HG03025 (cell line): ENCODE results near the gene ADAMTS2.
"Not testable (repeated sequence)": the region's sequence is repeated elsewhere in the genome, so short reads cannot be mapped to it uniquely, and the experiment has no call there.

Experiments
- ATAC-seq: cut with Tn5 transposase; IDR thresholded peaks from one replicate; pipeline ENCODE4 v1.9.1; 2021; ENCODE audit warnings: mild to moderate bottlenecking, moderate library complexity; ENCODE audit not compliant: unreplicated experiment, low FRiP score

The ADAMTS2 gene

DNA sequence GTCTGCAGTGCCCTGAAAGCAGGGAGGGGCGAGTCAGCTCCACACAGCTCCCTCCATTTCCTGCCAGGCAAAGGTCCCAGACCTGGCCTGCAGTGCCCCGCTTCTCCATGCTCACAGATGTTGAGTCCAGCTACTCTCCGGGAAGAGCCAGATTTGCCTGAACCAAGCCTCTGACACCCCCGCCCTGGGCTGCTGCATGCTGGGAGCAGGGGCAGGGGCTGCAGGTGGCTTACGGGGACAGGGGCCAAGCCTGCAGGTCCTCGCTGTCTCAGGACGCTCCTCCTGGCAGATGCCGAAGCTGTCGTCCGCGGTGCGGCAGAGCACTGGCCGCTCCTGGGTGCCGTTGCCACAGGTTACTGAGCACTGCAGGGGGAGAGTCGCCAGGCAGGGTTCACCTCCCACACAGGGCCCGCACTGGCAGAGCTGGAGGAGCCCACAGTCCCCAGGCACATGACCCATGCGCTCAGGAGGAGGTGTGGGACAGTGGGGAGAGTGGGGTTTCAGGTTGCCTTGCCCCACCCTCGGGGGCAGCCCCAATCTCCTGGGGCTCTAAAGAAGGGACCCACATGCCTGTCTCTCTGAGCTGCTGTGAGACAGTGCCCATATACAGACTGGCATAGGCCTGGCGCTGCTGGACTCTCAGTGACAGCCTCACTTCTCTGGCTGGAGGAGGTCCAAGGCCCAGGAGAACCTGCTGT, 222.7 kb downstream of the ADAMTS2 start:
- no peak for ATAC-seq

DNA sequence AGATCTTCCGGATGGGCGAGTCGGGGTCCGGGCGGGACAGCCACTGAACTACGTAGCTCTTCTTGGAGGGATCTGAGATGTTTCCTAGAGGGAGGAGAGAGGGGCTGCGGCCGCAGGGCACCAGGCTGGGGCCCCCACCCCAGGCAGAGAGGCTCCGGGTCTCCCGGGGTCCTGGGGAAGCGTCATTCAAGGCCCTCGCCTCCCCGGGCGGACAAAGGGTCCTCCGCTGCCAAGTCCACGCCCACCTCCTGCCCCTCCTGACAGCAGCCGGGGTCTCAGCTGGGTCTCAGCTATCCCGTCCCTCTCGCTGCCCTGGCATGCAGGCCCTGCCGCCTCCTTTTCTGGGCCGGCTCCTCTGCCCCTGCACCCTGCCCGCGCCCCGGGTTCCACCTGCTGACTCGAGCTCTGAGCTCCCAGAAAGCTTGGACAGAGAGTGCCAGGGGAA, 223.6 kb downstream of the ADAMTS2 start:
- no peak for ATAC-seq

DNA sequence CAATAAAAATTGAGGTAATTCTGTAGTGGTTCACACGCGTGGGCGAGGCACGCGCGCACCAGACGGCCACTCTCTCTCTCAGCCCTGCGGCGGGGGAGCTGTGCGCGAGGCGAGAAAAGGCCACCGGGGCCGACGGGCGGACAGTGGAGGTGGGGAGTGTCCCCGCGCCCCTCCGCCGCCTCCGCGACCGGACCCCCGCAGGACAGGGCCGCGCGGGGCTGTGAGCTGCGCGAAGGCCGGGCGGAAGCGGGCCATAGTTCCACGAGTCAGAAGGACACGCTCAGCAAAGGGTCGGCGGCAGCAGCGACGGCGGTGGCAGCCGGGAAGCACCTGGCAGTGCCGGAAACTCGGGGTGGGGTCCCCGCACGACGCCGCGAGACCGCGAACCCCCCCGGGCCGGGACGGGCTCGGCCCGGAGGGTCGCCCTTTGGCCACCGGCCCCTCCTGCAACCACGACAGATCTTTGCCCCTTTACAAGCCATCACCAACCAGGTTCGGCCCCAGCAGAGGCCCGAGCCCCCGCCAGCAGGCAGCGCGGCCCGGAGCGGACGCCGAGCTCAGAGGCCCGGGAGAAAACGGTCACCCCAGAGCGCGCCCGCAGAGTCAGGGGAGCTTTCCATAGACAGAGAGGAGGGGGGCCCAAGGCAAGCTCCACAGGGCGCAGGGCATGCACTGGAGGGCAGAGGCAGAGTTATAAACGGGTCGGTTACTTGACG, 224.2 kb downstream of the ADAMTS2 start:
- ATAC-seq, result no peak

DNA sequence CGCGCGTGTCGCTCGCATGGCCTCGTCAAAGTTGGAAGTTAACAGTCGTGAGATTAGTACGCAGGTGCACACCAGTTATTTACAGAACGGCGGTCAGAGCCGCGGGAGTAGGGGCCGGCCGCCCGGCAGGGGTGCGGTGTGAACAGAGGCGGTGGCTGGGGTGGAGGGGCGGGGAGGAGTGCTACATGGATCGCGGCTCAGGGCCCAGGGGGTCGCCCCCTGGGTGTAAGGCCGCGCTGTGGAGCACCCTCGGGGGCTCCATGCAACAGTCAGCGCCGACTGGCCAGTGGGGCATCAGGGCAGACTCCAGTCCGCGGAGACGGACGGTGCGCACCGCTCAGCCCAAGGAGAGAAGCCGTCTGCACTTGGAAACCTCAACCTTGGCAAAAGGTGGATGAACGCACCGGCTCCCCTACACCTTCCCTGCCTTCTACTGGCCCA, 224.8 kb downstream of the ADAMTS2 start:
- no peak for ATAC-seq

DNA sequence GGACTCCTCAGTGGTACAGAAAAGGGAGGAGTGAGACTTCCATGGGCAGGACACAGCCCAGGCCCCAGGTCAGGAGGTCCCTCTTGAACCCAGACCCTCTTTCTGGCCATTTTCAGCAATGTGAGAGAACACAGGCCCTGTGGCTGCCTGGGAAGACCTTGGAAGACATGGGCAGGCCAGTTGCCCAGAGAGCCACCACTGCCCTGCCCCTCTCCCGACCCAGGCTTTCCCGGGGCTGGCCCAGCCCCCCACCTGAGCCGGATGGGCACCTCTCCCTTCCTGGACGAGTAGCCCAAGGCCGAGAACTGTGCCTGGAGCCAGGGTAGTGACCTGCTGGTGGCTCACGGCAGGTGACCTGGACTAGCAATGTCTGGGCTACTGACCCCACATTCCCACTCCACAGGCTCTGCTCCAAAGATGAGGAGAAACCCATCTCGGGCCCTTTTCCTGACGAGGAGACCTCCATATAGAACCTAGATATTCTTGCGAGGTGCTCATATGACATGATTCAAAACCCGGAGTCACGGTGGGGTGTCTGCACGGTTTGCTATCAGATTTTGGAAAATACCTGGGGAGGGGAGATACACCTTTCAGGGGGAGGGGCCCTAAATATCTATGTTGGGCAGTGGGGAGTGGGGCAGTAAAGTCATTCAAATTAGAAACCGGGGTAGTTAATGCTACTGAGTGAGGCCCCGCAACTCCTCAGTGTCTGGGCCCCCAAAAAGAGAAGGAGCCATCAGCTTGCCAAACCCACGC, 225.7 kb downstream of the ADAMTS2 start:
- no peak for ATAC-seq

DNA sequence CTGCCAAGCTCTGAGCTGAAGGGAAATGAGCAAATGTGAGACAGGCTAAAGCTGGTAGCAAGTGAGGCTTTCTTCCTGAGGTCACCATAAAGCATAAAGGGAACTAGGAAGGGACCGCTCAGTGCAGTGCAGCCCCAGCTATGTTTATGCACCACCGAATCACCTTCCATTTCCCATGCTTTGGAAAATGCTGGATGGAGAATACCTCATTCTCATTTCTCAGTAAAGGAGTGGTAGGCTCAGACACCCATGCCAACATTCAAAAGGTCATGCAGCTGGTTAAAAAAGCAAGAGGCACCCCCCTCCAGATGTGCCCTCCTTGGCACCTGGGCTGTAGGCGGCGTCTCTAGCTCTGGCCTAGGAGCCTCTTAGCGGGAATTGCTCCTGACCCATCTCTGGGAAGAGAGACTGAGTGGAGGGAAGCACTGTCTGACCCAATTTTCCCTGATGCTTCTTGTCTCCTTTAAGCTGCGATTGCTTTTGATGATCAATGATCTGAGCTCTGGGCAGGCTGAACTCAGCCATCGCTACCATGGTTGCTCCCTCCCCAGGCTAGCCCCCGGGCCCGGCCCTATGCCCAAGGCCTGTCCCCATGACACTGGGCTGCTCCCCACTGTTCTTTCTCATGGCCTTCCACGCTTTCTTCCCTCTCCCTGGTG, 226.4 kb downstream of the ADAMTS2 start:
- ATAC-seq, result no peak

DNA sequence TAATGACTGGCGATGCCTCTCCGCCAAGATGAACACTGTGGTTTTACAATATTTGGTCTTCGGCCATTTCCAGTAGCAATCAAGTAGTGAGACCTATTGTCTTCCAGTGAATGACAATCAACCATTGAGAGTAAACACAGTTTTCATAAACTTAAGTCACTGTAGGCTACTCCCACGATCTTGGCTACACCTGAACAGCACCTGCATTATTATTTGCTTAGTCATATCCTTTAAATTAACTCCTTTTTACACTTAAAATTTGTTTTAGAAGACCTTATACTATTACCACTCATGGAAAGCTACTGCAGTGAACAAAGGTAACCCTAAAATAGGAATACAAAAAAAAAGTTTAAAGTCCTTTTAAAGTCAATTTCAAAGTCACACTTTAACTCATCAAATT, 226.9 kb downstream of the ADAMTS2 start:
- no peak for ATAC-seq

DNA sequence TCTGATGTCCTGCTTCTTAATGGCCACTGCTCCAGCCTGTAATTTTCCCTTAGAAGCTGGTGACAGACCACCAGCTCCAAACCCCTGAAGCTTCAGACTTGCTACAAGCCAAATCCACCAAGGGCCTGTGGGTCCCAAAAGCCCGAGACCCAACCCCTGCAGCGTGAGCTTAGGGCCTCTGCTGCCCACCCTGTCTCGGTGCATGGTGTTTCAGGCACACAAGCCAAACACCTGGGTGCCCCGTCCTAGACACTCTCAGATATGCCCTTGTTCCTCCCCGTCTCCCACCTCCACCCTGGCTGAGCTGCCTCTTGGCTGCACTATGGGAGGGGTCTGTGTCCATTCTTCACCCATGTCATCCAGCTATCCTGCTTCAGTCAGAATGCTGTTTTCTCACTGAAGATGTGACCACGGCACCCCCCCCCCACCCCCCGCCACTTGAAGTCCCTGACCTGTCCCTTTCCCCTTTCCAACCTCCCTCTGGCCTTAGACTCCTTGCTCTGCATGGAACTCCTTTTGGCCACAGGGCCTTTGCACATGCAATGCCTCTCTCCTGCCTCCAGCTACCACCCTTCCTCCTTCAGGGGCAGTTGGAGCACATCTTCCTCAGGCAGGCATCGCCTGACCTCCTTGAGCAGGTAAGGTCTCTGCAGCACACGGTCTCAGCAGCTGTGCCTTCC, 229.3 kb downstream of the ADAMTS2 start:
- no peak for ATAC-seq

DNA sequence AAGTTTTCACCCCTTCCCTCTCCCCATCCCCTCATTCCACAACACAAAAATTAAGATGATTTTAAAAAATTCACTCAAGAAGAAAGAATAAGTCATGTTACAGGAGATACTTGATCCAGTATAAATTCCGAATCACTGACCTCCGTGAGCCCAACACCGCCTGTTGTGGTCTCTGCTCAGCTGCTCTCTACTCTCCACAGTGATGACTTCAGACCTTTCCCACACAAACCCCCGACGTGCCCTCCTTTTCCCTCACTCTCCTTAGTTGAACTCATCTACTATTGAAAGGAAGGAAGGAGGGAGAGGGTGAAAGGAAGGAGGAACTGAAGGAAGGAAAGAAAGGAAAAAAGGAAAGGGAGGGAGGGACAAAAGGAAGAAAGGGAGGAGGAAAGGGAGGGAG, 230.0 kb downstream of the ADAMTS2 start:
- ATAC-seq, result no peak

DNA sequence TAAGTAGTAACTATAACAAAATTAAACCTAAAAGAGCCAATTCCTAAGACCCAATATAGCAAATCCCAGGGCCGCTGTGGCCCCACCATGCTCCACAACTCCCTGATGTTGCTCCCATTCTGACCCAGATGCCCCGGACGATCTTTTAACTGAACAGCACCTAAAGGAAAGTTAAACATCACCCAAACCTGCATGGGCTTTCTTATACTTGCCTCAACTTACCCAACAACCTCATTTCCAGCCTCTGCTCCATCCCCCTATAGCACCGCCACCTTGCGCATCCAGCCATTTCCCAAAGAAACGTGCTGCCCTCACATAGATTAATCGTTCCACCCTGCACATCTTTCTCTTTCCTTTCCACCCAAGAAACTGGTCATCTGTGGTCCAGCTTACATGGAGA, 230.5 kb downstream of the ADAMTS2 start:
- no peak for ATAC-seq

DNA sequence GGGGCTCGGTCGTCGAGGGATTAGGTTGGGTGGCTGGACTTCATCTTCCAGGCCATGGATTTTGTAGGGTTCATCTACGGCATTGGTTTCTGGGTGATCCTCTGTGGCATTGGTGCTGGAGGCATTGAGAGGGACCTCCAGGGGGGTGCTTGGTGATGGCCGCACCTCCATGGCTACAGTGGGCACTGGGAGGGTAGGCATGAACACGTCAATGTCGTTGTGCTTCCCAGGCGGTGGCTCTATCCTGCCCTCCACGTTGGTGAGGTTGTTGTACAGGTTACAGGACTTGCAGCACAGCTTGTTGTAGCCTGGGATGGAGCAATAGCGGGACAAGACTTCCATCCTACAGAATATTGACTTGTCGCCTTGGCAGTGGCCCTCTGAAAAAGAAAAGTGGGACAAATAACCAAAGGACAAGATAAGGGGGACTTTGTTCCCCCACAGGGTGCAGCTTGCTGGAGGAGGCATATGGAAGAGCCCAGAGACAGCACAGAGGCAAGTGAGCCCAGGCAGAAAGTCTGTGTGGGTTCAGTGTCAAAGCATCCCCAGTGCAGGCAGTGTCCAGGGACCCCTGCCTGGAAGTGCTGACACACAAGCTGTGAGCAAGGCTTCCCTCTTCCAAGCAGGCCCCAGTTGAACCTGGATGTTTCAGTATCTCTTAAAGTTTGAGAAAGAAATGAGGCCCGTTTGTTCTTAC, 231.2 kb downstream of the ADAMTS2 start:
- no peak for ATAC-seq

DNA sequence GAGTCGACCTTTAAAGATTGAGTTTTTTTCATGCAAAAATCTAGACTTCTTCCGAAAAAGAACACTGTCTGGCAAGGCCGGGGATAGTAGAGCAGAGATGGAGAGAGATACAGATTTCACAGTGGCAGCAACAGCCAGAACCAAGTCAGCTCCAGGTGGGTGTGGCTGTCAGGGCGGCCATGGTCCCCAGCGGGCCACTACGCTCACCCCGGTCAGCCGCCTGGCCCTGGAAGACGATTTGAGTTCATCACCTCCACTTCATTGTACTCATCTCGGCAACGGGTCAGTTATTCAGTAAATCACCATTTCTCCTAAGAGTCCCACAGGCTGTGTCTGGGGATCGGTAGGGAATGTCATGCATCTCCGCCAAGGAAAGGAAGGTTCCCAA, 232.1 kb downstream of the ADAMTS2 start:
- ATAC-seq, result no peak

DNA sequence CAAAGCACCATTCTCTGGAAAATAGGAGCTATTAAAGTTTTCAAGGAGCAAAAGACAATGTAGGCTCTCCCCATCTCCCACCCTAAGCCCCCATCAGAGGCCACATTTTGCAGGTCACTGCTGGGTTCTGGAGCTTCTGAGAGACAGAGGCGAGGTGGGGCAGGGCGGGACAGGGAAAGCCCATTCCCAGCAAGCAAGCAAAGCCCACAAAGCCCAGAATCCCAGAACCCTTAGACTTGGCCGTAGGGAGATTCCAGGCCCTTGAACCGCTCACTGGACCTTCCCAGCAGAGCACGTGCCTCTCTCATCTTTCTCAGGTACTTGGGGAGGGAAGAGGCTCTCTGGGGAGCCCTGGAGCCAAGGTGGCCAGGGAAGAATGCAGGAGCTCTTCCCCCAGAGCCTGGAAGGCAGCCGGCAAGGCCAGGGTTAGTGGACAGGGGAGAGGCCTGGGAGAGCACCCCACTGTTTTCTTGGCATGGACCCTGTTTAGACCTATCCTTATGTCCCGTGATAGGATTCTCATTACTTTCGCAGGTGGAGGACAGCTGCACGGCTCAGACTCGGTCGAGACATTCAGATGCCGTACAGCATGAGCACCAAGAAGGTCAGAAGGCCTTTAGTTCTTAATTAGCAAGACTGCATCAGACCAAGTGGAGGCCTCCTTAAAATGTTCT, 232.7 kb downstream of the ADAMTS2 start:
- ATAC-seq, result no peak

DNA sequence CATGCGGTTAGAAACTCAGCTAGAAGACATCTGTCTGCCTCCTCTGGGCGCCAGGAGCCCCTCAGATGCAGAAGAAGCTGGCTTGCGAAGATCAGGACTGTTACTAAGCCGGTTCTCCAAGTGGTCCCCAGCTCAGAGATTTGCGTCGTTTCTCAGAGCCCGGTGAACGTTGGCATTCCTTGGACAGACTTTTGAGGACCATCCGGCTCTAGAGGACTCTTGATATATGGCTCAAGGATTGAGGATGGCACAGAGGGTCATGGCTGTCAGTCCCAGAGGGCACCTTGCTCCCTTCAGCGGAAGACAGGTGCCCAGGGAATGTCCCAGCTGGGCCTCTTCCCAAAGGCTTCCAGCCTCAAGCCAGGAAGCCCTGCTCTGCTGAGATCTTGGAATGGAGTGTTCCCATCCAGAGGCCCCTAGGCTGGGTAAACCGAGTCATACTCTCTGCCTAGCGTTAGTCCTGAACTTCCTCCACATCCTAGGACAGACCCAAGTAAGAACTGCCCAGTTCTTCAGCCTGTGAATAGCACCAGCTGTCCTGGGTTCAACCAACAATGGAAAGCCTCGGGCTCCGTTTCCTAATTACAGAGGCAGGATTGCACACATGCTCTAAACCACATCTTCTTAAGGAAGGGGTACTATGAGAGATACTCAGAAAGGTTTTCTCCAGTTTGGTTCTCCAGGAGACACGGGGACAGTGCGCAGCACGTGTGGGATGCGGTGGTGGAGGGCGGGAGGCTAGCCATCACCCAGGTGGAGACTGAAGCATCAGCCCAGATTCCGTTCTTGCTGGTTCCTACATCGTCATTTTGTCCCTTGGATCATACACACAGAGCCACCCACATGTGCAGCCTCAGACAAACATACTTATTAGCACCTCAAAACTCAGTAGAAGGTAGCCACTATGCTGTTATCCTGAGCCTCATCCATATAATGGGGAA, 233.7 kb downstream of the ADAMTS2 start:
- no peak for ATAC-seq

DNA sequence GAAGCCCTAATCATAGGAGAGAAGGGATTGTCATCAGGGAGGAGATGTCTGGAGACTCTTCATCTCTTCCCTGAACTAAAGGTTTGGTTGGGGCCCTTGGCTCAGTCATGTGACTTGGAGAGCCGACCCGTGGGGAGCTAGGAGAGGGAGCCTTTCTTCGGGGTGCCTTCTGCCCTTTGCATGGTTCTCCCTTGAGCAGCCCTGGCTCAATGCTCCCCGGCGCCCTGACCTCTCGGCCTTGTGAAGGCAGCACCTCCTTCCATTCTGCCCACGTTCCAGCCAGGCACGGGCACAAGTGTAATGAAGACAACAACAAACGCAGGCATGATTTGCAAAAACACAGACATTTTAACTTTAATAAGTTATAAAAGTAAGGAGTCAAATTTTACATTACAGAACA, 234.7 kb downstream of the ADAMTS2 start:
- ATAC-seq, result no peak

DNA sequence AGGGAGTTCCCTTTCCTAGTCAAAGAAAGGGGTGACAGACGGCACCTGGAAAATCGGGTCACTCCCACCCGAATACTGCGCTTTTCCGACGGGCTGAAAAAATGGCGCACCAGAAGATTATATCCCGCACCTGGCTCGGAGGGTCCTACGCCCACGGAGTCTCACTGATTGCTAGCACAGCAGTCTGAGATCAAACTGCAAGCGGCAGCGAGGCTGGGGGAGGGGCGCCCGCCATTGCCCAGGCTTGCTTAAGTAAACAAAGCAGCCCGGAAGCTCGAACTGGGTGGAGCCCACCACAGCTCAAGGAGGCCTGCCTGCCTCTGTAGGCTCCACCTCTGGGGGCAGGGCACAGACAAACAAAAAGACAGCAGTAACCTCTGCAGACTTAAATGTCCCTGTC, 244.0 kb downstream of the ADAMTS2 start:
- ATAC-seq, result not testable (repeated sequence)

DNA sequence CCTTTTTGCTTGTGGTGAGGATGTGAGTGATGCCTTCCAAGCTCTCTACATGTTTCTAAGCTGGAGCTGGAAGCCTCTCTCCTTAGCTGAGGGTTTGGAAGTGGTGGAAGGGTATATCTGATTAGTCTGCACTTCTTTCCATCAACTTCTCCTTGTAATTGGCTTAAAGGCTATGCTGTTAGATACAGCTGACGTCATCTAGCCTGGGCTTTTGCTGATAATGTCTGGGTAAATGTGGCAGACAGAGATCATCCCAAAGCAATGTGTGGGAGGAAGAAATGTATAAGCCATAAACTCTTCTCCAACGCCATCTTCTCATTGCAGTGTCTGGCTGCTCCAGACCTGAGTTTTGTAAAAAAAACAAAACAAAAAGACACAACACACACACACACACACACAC, 255.8 kb downstream of the ADAMTS2 start:
- ATAC-seq, result no peak

DNA sequence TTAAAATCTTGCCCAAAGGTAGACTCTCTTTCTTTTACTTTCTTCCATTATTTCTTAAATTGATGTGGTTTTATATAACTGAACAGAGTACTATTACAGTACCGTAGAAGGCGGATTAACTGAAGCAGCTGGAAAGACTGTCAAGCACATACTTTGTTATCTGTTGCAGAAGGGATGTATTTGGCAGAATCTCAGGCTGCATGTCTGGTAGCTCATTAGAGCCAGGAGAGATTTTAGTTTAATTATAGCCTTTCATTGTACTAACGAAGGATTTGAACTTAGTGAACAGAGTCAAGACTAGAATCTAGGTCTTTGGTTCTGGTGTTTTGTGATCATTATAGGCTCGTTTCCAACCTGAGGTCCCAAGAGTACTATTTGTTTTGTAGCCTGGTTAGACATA, 264.5 kb downstream of the ADAMTS2 start:
- no peak for ATAC-seq
